ENCODE measurements around the gene NUDC. TPM values are rescaled to one million over a fixed set of nuclear protein-coding genes. Genes with fewer than 3 reads are reported as not detected.

NUDC gene
- total RNA-seq, 1 donor from 2014 or later = 60.8 TPM

DNA sequence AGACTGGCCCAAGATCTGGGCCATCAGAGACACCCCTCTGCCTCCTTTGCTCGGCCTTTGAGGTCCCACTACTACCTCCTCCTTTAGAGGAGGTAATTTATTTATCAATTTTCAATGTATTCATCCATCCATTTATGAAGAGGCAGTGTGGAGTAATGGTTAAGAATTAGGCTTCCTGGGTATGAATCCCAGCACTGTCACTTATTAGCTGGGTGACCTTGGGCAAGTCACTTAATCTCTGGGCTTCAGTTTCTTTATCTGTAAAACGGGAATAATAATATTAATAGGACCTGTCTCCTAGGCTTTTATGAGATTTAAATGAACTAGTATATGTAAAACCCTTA, 9.4 kb upstream of the NUDC start:
- DNase-seq (ENCODE audit: low spot score) = no peak
- Mint-ChIP-seq H3K27ac (ENCODE audit: unreplicated experiment) (no peak overlapping the region), H3K9me3 (ENCODE audit: unreplicated experiment) (no peaks in the 10 kb centered on the region), H3K4me3 (ENCODE audit: unreplicated experiment) (no peak overlapping the region), H3K27me3 (ENCODE audit: unreplicated experiment) (peaks cover 6% of the 10 kb centered on the region), H3K36me3 (ENCODE audit: low read depth, unreplicated experiment) (no peaks in the 10 kb centered on the region), H3K4me1 (ENCODE audit: unreplicated experiment) (no peaks in the 10 kb centered on the region)
- TF ChIP-seq, protein P1, sequence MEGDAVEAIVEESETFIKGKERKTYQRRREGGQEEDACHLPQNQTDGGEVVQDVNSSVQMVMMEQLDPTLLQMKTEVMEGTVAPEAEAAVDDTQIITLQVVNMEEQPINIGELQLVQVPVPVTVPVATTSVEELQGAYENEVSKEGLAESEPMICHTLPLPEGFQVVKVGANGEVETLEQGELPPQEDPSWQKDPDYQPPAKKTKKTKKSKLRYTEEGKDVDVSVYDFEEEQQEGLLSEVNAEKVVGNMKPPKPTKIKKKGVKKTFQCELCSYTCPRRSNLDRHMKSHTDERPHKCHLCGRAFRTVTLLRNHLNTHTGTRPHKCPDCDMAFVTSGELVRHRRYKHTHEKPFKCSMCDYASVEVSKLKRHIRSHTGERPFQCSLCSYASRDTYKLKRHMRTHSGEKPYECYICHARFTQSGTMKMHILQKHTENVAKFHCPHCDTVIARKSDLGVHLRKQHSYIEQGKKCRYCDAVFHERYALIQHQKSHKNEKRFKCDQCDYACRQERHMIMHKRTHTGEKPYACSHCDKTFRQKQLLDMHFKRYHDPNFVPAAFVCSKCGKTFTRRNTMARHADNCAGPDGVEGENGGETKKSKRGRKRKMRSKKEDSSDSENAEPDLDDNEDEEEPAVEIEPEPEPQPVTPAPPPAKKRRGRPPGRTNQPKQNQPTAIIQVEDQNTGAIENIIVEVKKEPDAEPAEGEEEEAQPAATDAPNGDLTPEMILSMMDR (IDR thresholded peaks at IDR 0.05; ENCODE audit: unreplicated experiment) = no peak

DNA sequence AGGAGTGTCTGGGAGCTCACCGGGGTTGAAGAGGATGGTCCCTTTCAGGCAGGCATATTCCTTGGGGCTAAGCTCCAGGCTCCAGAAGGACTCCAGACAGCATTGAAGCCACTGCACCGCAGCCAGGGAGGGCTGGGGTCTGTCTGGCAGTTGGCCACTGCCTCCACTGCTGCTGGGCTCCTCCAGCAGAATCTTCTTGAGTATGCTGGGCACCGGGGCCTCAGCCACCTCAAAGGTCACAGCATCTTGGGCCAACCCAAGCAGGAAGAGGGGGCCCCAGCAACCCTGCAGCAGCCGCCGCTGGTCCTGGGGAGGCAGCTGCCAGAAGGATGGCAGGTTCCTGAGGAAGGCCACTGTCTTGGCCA, 8.2 kb upstream of the NUDC start:
- H3K36me3 Mint-ChIP-seq (ENCODE audit: low read depth, unreplicated experiment) = no peaks in the 10 kb centered on the region
- DNase-seq (ENCODE audit: low spot score) = no peak
- no peaks in the 10 kb centered on the region for H3K9me3 Mint-ChIP-seq (ENCODE audit: unreplicated experiment)
- peaks cover 3% of the 10 kb centered on the region for H3K27me3 Mint-ChIP-seq (ENCODE audit: unreplicated experiment)
- no peak overlapping the region for H3K27ac Mint-ChIP-seq (ENCODE audit: unreplicated experiment)
- H3K4me1 Mint-ChIP-seq (ENCODE audit: unreplicated experiment) = no peaks in the 10 kb centered on the region
- TF ChIP-seq, protein P1 (IDR thresholded peaks at IDR 0.05; ENCODE audit: unreplicated experiment) = no peak
- no peak overlapping the region for H3K4me3 Mint-ChIP-seq (ENCODE audit: unreplicated experiment)

DNA sequence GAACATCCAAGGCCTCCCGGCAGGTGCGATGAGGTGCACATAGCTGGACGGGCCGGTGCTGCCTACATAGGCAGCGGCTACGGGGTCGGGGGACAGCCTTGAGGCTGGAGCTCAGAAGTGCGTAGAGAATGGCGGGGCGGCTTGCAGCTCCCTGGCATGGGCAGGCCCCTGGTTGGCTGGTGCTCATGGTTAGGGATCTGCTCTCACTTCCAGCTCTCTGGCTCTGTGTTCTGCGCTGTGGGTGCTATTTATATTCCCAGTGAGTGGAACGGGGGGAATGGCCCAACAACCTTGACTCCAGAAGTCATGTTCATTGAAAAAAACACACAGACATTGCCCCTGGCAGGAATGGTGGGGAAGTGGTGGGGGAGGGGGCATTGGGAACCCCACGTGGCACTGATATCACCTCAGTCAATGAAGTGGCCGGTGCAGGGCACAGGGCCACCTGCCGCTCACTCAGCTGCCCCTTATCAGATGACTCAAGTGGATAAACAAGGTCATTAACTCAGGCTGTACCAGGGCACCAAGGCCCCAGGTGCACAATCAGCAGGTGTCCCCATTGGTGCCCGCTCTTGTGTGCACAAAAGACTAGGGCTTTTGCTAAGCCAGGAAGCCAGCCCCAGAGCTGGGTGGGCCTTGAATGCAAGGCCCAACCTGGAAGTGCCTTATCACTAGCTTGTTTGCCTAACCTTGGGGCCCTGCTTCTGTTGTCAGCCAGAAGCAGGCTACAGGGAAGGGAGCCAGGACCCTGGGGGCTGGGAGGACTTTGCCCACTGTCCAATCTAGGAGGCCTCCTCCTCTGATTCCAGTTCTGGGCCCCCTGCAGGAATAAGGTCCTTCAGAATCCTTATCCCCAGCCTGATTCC, 7.6 kb upstream of the NUDC start, which contains the start of gene NR0B2:
Gene NR0B2, minus strand, starts transcription at position 222 of the 866 bp plus-strand sequence. Its CDS starts 35 bp downstream, at position 187.
- H3K4me1 Mint-ChIP-seq (ENCODE audit: unreplicated experiment) = no peaks in the 10 kb centered on the region
- no peak within 1 kb of the TSS for H3K4me3 Mint-ChIP-seq (ENCODE audit: unreplicated experiment)
- H3K9me3 Mint-ChIP-seq (ENCODE audit: unreplicated experiment) = no peaks in the 10 kb centered on the region
- peaks cover 3% of the 10 kb centered on the region for H3K27me3 Mint-ChIP-seq (ENCODE audit: unreplicated experiment)
- TF ChIP-seq, protein P1 (IDR thresholded peaks at IDR 0.05; ENCODE audit: unreplicated experiment) = no peak
- no peak for DNase-seq (ENCODE audit: low spot score)
- H3K36me3 Mint-ChIP-seq (ENCODE audit: low read depth, unreplicated experiment) = no peaks in the 10 kb centered on the region
- no peak within 1 kb of the TSS for H3K27ac Mint-ChIP-seq (ENCODE audit: unreplicated experiment)

DNA sequence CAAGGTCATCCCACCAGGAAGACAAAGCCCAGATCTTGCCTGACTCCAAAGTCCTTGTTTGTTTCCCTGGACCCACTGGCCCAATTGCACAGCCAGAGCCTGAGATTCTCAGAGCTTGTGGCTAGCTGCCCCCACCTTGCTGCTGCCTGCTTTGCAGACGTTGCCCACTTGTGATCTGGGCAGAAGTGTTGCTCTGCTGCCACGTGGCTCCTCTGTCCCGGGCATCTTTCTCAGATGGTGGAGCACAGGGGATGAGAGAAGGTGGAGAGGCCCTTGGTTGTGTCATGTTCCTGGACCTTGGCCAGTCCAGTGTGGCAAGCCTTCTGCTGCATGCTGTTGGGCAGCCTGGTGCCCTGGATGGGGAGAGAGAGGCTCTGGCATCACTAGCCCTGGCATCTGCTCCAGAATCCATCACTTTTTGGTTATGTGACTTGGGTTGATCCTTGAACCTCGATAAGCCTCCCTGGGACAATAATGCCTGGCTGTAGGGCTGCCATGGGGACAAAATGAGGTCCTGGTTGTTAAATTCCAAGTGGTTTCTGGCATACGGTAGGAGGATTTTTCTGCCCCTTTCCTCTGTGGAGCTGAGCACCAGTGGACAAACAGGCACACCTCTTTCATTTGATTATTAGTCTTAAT, 6.2 kb upstream of the NUDC start:
- H3K4me1 Mint-ChIP-seq (ENCODE audit: unreplicated experiment) = no peaks in the 10 kb centered on the region
- no peak for DNase-seq (ENCODE audit: low spot score)
- H3K27ac Mint-ChIP-seq (ENCODE audit: unreplicated experiment) = no peak overlapping the region
- H3K9me3 Mint-ChIP-seq (ENCODE audit: unreplicated experiment) = no peaks in the 10 kb centered on the region
- peaks cover 1% of the 10 kb centered on the region for H3K27me3 Mint-ChIP-seq (ENCODE audit: unreplicated experiment)
- H3K4me3 Mint-ChIP-seq (ENCODE audit: unreplicated experiment) = no peak overlapping the region
- TF ChIP-seq, protein P1 (IDR thresholded peaks at IDR 0.05; ENCODE audit: unreplicated experiment) = no peak
- H3K36me3 Mint-ChIP-seq (ENCODE audit: low read depth, unreplicated experiment) = no peaks in the 10 kb centered on the region

DNA sequence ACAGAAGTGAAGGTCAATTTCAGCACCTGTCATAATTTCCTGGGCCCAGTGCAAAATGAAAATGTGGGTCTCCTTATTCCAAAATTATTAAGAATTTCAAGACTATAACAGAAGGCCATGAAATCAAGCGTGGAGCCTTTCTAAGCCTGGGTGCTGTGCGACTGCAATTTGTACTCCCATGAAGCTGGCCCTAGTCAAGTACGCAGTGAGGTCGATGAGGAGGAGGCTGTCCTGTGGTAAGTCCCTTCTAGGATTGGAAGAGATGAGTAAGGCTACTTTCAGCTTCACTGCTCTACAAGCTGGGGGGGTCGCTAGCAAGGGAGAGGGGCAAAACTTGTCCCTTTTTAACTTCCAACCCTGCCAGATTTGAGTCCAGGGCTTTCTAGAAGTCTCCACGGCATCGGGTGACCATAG, 410 bp upstream of the NUDC start:
- Mint-ChIP-seq H3K4me1 (ENCODE audit: unreplicated experiment) (peaks cover 12% of the 10 kb centered on the region), H3K4me3 (ENCODE audit: unreplicated experiment) (peak overlapping the region; percentile 94), H3K9me3 (ENCODE audit: unreplicated experiment) (no peaks in the 10 kb centered on the region), H3K27me3 (ENCODE audit: unreplicated experiment) (peaks cover 6% of the 10 kb centered on the region), H3K36me3 (ENCODE audit: low read depth, unreplicated experiment) (peaks cover 8% of the 10 kb centered on the region), H3K27ac (ENCODE audit: unreplicated experiment) (peak overlapping the region; percentile 95)
- DNase-seq (ENCODE audit: low spot score) = no peak
- TF ChIP-seq, protein P1 (IDR thresholded peaks at IDR 0.05; ENCODE audit: unreplicated experiment) = no peak
